G401 (cell line): Measurements from ENCODE around the gene AQP10. TPM values are rescaled to one million over a fixed set of nuclear protein-coding genes. Genes with fewer than 3 reads are reported as not detected.
"Not testable (repeated sequence)": the region's sequence is repeated elsewhere in the genome, so short reads cannot be mapped to it uniquely, and the experiment has no call there.

Experiments
- DNase-seq: peaks from one replicate; pipeline ENCODE4 v3.0.0-alpha.2; 2015; ENCODE audit warnings: low spot score
- in situ Hi-C: cut with HindIII; loops from 2 replicates; pipeline ENCODE4 v1.10.0; 2016; ENCODE audit warnings: low sequenced_read_pairs, mixed read lengths
- total RNA-seq: library from RNA; depleted of rRNA; stranded (reverse); fragments of >200 nt; shearing (Covaris generic); gene quantifications from 2 replicates; pipeline ENCODE4 v1.2.3, GENCODE V29; 2014; rRNA removed

The AQP10 gene
- total RNA-seq, 1 experiment from 2014 or later = 0.24 TPM

DNA sequence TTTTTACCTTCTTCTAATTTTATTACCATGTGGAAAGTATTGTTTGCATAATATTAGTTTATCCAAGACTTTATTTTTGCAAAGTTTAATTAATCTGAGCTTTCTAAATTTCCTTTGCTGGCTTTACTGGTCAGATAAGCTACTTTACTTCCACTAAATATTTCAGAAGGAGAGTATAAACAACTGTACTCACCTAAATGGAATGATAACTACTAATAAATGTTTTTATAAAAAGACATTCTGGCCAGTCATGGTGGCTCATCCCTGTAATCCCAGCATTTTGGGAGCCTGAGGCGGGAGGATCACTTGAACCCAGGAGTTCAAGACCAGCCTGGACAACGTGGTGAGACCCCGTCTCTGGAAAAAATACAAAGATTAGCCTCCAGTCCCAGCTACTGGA is 40.5 kb downstream of the AQP10 start:
- DNase-seq = no peak
- in situ Hi-C loops = no loop called here

DNA sequence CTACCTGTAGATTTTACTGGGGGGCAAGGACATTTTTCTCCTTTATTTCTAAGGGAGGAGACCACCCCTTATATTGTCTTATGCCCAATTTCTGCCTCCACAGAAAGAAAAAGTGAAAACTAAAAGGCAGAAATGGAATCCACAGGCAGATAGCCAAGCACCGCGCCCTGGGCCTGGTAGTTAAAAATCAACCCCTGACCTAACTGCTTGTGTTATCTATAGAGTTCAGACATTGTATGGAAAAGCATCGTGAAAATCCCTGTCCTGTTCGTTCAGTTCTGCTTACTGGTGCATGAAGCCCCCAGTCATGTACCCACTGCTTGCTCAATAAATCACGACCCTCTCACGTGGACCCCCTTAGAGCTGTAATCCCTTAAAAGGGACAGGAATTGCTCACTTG is 50.5 kb downstream of the AQP10 start:
- in situ Hi-C loops = no loop called here

GRCh38 chr1:154373777-154374357 is 53.0 kb downstream of the AQP10 start:
- DNase-seq, in situ Hi-C loops: not testable (repeated sequence)

More for the DNA sequence above, 50.5 kb downstream of the AQP10 start:
- DNase-seq = no peak

Other genes with a start within 250 kb of the AQP10 start
- gene NUP210L, start 166.0 kb upstream of the AQP10 start, total RNA-seq = not detected in 2 replicates
- 384 and 782 TPM in 2 replicates for gene TPM3, start 129.0 kb upstream of the AQP10 start, total RNA-seq
- gene CFAP141, start 114.8 kb upstream of the AQP10 start, total RNA-seq = not detected in 2 replicates
- gene UBAP2L, start 100.1 kb upstream of the AQP10 start, total RNA-seq = 120 and 209 TPM in 2 replicates
- gene HAX1, start 48.5 kb upstream of the AQP10 start, total RNA-seq = 63.8 and 85.6 TPM in 2 replicates
- 66.6 and 73.8 TPM in 2 replicates for gene ATP8B2, start 4.4 kb downstream of the AQP10 start, total RNA-seq
- 4.7 and 44.7 TPM in 2 replicates for gene IL6R, start 84.2 kb downstream of the AQP10 start, total RNA-seq
- 0.17 TPM in 1 of 2 replicates, not detected in the other for gene TDRD10, start 181.1 kb downstream of the AQP10 start, total RNA-seq
- gene SHE, start 181.3 kb downstream of the AQP10 start, total RNA-seq = not detected in 2 replicates
- 38.0 and 61.2 TPM in 2 replicates for gene UBE2Q1, start 237.6 kb downstream of the AQP10 start, total RNA-seq
- not detected in 2 replicates for gene CHRNB2, start 246.7 kb downstream of the AQP10 start, total RNA-seq